ENCODE measurements around the gene UHRF1. TPM values are rescaled to one million over a fixed set of nuclear protein-coding genes. Genes with fewer than 3 reads are reported as not detected.

Gene UHRF1
- total and polyA plus RNA-seq, 2 of the 13 experiments (the other 11 are each of a cell fraction or from before 2014, with no cell fraction given) = 6.8 to 78.4 TPM

DNA sequence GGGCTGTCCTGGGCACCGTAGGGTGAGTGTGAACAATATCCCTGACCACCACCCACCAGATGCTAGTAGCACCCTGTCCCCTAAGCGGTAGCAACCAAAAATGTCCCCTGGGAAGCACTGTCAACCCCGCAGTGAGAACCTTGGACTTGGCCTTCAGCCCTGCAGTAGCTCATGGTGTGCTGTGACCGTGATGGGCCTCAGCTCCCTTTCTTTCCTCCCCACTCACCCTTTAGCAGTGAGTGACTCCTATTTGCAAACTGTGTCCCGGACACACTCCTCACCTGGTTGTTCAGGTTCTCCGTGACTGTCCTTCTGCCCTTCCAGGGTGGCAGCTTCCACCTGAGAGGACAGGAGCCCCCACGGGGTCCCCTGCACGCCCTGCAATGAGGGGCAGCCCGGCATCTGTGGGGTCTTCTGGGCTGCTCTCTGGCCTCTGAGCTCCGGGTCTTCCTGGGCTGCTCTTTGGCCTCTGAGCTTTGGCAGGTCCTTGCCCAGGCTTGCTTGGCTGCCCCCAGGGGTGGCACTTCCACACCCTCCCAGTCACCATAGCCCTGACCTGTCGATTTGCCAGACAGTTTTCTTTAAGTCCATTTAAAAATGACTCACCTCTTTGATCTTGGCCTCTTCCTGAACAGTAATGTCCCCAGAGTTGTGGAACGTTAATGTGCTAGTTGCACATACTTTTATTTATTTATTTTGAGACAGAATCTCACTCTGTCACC lies 63.4 kb downstream of the UHRF1 start (continued):
- TF ChIP-seq, protein P1, sequence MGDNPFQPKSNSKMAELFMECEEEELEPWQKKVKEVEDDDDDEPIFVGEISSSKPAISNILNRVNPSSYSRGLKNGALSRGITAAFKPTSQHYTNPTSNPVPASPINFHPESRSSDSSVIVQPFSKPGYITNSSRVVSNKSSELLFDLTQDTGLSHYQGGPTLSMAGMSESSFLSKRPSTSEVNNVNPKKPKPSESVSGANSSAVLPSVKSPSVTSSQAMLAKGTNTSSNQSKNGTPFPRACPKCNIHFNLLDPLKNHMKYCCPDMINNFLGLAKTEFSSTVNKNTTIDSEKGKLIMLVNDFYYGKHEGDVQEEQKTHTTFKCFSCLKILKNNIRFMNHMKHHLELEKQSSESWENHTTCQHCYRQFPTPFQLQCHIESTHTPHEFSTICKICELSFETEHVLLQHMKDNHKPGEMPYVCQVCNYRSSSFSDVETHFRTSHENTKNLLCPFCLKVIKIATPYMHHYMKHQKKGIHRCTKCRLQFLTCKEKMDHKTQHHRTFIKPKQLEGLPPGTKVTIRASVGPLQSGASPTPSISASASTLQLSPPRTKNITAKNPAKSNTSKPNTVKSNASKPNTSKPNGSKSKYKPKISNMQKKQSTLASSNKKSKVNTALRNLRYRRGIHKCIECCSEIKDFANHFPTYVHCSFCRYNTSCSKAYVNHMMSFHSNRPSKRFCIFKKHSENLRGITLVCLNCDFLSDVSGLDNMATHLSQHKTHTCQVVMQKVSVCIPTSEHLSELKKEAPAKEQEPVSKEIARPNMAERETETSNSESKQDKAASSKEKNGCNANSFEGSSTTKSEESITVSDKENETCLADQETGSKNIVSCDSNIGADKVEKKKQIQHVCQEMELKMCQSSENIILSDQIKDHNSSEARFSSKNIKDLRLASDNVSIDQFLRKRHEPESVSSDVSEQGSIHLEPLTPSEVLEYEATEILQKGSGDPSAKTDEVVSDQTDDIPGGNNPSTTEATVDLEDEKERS (CRISPR knock-in tag; IDR thresholded peaks at IDR 0.05) = no peak
- TF ChIP-seq MBD4 (IDR thresholded peaks at IDR 0.05; ENCODE audit: borderline replicate concordance, low read length) = no peak
- no peak for TF ChIP-seq FOXM1 (CRISPR knock-in tag; IDR thresholded peaks at IDR 0.05)
- TF ChIP-seq FOSL2 (CRISPR knock-in tag; IDR thresholded peaks at IDR 0.05) = peak; percentile 85
- peak; percentile 76 for TF ChIP-seq SAP130 (CRISPR knock-in tag; IDR thresholded peaks at IDR 0.05; ENCODE audit: low read depth)
- no peak for TF ChIP-seq FOXK1 (CRISPR knock-in tag; IDR thresholded peaks at IDR 0.05; ENCODE audit: borderline replicate concordance, low read depth)
- TF ChIP-seq ZNF335 (CRISPR knock-in tag; IDR thresholded peaks at IDR 0.05) = no peak
- TF ChIP-seq ZNF614 (CRISPR knock-in tag; IDR thresholded peaks at IDR 0.05; ENCODE audit: borderline replicate concordance) = no peak
- no peak for TF ChIP-seq GATAD1 (CRISPR knock-in tag; IDR thresholded peaks at IDR 0.05)
- TF ChIP-seq SP140L (CRISPR knock-in tag; IDR thresholded peaks at IDR 0.05; ENCODE audit: borderline replicate concordance) = no peak
- TF ChIP-seq ETS1 (CRISPR knock-in tag; IDR thresholded peaks at IDR 0.05) = no peak
- TF ChIP-seq, protein P2, sequence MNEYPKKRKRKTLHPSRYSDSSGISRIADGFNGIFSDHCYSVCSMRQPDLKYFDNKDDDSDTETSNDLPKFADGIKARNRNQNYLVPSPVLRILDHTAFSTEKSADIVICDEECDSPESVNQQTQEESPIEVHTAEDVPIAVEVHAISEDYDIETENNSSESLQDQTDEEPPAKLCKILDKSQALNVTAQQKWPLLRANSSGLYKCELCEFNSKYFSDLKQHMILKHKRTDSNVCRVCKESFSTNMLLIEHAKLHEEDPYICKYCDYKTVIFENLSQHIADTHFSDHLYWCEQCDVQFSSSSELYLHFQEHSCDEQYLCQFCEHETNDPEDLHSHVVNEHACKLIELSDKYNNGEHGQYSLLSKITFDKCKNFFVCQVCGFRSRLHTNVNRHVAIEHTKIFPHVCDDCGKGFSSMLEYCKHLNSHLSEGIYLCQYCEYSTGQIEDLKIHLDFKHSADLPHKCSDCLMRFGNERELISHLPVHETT (CRISPR knock-in tag; conservative IDR thresholded peaks at IDR 0.05) = no peak
- no peak for TF ChIP-seq DMTF1 (CRISPR knock-in tag; IDR thresholded peaks at IDR 0.05)
- no peak for TF ChIP-seq RFXANK (CRISPR knock-in tag; IDR thresholded peaks at IDR 0.05)
- no peak for TF ChIP-seq MXD4 (CRISPR knock-in tag; IDR thresholded peaks at IDR 0.05)
- no peak for TF ChIP-seq WIZ (CRISPR knock-in tag; IDR thresholded peaks at IDR 0.05)
- TF ChIP-seq HOXA5 (CRISPR knock-in tag; IDR thresholded peaks at IDR 0.05) = no peak
- no peak for TF ChIP-seq SIN3B (IDR thresholded peaks at IDR 0.05; ENCODE audit: low read length)
- TF ChIP-seq MAFK (conservative IDR thresholded peaks at IDR 0.05 in 1 of 2, IDR thresholded peaks at IDR 0.05 in 1 of 2; ENCODE audit: low read length in 2 of 2) = no peak
- TF ChIP-seq JUN (CRISPR knock-in tag; IDR thresholded peaks at IDR 0.05) = no peak
